ENCODE results near the gene ETFDH. TPM values are rescaled to one million over a fixed set of nuclear protein-coding genes. Genes with fewer than 3 reads are reported as not detected.
"Not testable (repeated sequence)": the region's sequence is repeated elsewhere in the genome, so short reads cannot be mapped to it uniquely, and the experiment has no call there.

ETFDH gene
- total and polyA plus RNA-seq, 11 donors: 56.1 to 289 (median 221) TPM

GRCh38 chr4:158729716-158730559, 57.8 kb downstream of the ETFDH start:
- intact Hi-C loops (cut with DNase I): loop anchor here (1.0 to 10.0 kb wide), 16 partner anchors 37 to 727 kb away; partner anchors contain the start of gene FNIP2 (in 6 of the 10)
- no peak overlapping the region for H3K27ac ChIP-seq
- H3K36me3 ChIP-seq: no peaks in the 10 kb centered on the region
- DNase-seq (peak in 4 of 5 donors; percentile 66 to 75 (median 68)), ATAC-seq (peak; percentile 88 to 97 (median 94))
- TF ChIP-seq CTCF (IDR thresholded peaks at IDR 0.05) (peak; percentile 80 to 98 (median 90)), POLR2A (IDR thresholded peaks at IDR 0.05) (no peak)
- 13 to 18% (median 16%) methylated on average over 5 of the region's 5 CpGs for WGBS, 4 donors
- H3K4me3 ChIP-seq: no peak overlapping the region
- H3K4me1 ChIP-seq: peaks cover 0 to 6% (median 0%) of the 10 kb centered on the region in 12 donors
- H3K27me3 ChIP-seq: no peaks in the 10 kb centered on the region
- H3K9me3 ChIP-seq: no peaks in the 10 kb centered on the region

GRCh38 chr4:158738866-158739265, 66.8 kb downstream of the ETFDH start:
- Histone ChIP-seq H3K4me1 (no peaks in the 10 kb centered on the region), H3K36me3 (no peaks in the 10 kb centered on the region), H3K27ac (no peak overlapping the region), H3K4me3 (no peak overlapping the region), H3K9me3 (no peaks in the 10 kb centered on the region), H3K27me3 (no peaks in the 10 kb centered on the region)
- ATAC-seq: no peak
- WGBS, 4 donors: 96 to 99% (median 98%) methylated on average over 2 of the region's 2 CpGs
- intact Hi-C loops (cut with DNase I): loop anchor here in 2 of 10 donors (10.0 kb wide), 1 partner anchor 706 kb away; no protein-coding TSS in a partner anchor
- no peak for DNase-seq
- no peak for TF ChIP-seq POLR2A (IDR thresholded peaks at IDR 0.05)
- TF ChIP-seq CTCF (IDR thresholded peaks at IDR 0.05): no peak

- Histone ChIP-seq H3K36me3 (no peaks in the 10 kb centered on the region), H3K9me3 (peaks cover 0 to 3% (median 0%) of the 10 kb centered on the region in 12 donors), H3K4me1 (no peaks in the 10 kb centered on the region), H3K27ac (no peak overlapping the region), H3K27me3 (no peaks in the 10 kb centered on the region), H3K4me3 (no peak overlapping the region)
- 95 to 100% (median 98%) methylated on average over 2 of the region's 2 CpGs for WGBS, 4 donors
- DNase-seq: no peak
- intact Hi-C loops (cut with DNase I): loop anchor here in 2 of 10 donors (10.0 kb wide), 1 partner anchor 705 kb away; no protein-coding TSS in a partner anchor
- no peak for ATAC-seq
- no peak for TF ChIP-seq POLR2A (IDR thresholded peaks at IDR 0.05)
Measured at GRCh38 chr4:158739600-158739999, 67.5 kb downstream of the ETFDH start.

- peaks cover 0 to 5% (median 0%) of the 10 kb centered on the region in 12 donors for H3K9me3 ChIP-seq
- DNase-seq: no peak
- no peaks in the 10 kb centered on the region for H3K36me3 ChIP-seq
- 83 to 96% (median 91%) methylated on average over 3 of the region's 3 CpGs for WGBS, 4 donors
- intact Hi-C loops (cut with DNase I): no loop called here
- no peak for TF ChIP-seq CTCF (IDR thresholded peaks at IDR 0.05)
- TF ChIP-seq POLR2A (IDR thresholded peaks at IDR 0.05): no peak
- no peaks in the 10 kb centered on the region for H3K4me1 ChIP-seq
- no peak for ATAC-seq
- H3K27ac ChIP-seq: no peak overlapping the region
- no peak overlapping the region for H3K4me3 ChIP-seq
- H3K27me3 ChIP-seq: no peaks in the 10 kb centered on the region
Measured at GRCh38 chr4:158741326-158742021, 69.4 kb downstream of the ETFDH start.

- WGBS, 4 donors: 96% methylated on average over 29 to 31 of the region's 31 CpGs; no CpG with 5 or more reads in 2 of the 4 donors
Measured at GRCh38 chr4:158746537-158746936, 74.4 kb downstream of the ETFDH start.

More at GRCh38 chr4:158746537-158746936, 74.4 kb downstream of the ETFDH start:
- H3K36me3 ChIP-seq; H3K4me3 ChIP-seq; H3K9me3 ChIP-seq; ATAC-seq; H3K4me1 ChIP-seq; H3K27me3 ChIP-seq; DNase-seq; intact Hi-C loops (cut with DNase I); H3K27ac ChIP-seq: not testable (repeated sequence)
